H1 (cell line): Measurements from ENCODE around the gene KLHDC7B. TPM values are rescaled to one million over a fixed set of nuclear protein-coding genes. Genes with fewer than 3 reads are reported as not detected.

Experiments
- CBX5 ChIP-seq: fragments of 300-800, 300-1000 bp; sonication (generic); IDR thresholded peaks from 2 replicates; pipeline ENCODE4 v1.7.1; 2016; ENCODE audit warnings: antibody characterized with exemption, low read length, low read depth
- CHD1 ChIP-seq: IDR thresholded peaks from 2 replicates; pipeline ENCODE4 v1.6.1; 2012; ENCODE audit warnings: low read depth, low read length, improper control_type of control experiment
- FOSL1 ChIP-seq: IDR thresholded peaks from 2 replicates; pipeline ENCODE4 v1.6.1; 2011; ENCODE audit warnings: mild to moderate bottlenecking, low read depth, low read length, moderate library complexity; ENCODE audit not compliant: insufficient read depth
- GABPA ChIP-seq: IDR thresholded peaks from 2 replicates; pipeline ENCODE4 v1.6.1; 2011; ENCODE audit warnings: mild to moderate bottlenecking, low read length, moderate library complexity, borderline replicate concordance; ENCODE audit not compliant: insufficient read depth
- JUND ChIP-seq: IDR thresholded peaks from 2 replicates; pipeline ENCODE4 v1.6.1; 2011; ENCODE audit warnings: mild to moderate bottlenecking, improper control_type of control experiment, low read length
- KDM1A ChIP-seq: fragments of 200-600, 300-600 bp; sonication (generic); IDR thresholded peaks from 2 replicates; pipeline ENCODE4 v1.7.1; 2016; ENCODE audit warnings: mild to moderate bottlenecking, low read length, borderline replicate concordance
- KDM5A ChIP-seq: fragments of 200-600 bp; IDR thresholded peaks from 2 replicates; pipeline ENCODE4 v1.7.1; 2012; ENCODE audit warnings: mild to moderate bottlenecking, low read length, inconsistent platforms, mixed read lengths
- SUZ12 ChIP-seq: fragments of 200-600 bp; sonication (generic); IDR thresholded peaks from 2 replicates; pipeline ENCODE4 v1.6.1; 2012; ENCODE audit warnings: mild to moderate bottlenecking, inconsistent platforms, low read length, moderate library complexity, mixed read lengths
- TAF7 ChIP-seq: optimal IDR thresholded peaks from 2 replicates; pipeline ENCODE3; 2011; ENCODE audit warnings: low read depth, mild to moderate bottlenecking, inconsistent platforms, low read length, moderate library complexity, borderline replicate concordance
- polyA plus RNA-seq, 7 experiments: library from polyadenylated mRNA; depleted of rRNA in 3 of 7; stranded (reverse) in 5 of 7; unstranded in 2 of 7; fragments of >200 nt in 5 of 7; fragments of 200-250 nt in 2 of 7; gene quantifications; 1 replicate in 5 of 7; 2 replicates in 1 of 7; 4 replicates in 1 of 7; pipeline versions ENCODE4 v1.2.1 to v1.2.3, GENCODE V29; 2011 to 2013; ENCODE audit warnings: missing spikeins in 2 of 7, mixed read lengths in 2 of 7
- total RNA-seq: library from RNA; stranded (reverse); fragmentation: NEBNext Ultra II Directional; extraction: Animal tissue kit (Norgen Biotek cat#: 25700); gene quantifications from 2 replicates; pipeline ENCODE4 v1.2.1, GENCODE V29; 2021
- TF ChIP-seq, protein P1 (sequence below): IDR thresholded peaks from 2 replicates; pipeline ENCODE4 v1.6.1; 2011; ENCODE audit warnings: low read length, improper control_type of control experiment
- TF ChIP-seq, protein P2 (sequence below): IDR thresholded peaks from 2 replicates; pipeline ENCODE4 v1.6.1; 2012; ENCODE audit warnings: inconsistent platforms
- TF ChIP-seq, protein P3 (sequence below): IDR thresholded peaks from 2 replicates; pipeline ENCODE4 v1.6.1; 2012; ENCODE audit warnings: inconsistent platforms

The KLHDC7B gene
- total and polyA plus RNA-seq, 2 of the 8 experiments (the other 6 are each of a cell fraction or from before 2014, with no cell fraction given) = not detected

DNA sequence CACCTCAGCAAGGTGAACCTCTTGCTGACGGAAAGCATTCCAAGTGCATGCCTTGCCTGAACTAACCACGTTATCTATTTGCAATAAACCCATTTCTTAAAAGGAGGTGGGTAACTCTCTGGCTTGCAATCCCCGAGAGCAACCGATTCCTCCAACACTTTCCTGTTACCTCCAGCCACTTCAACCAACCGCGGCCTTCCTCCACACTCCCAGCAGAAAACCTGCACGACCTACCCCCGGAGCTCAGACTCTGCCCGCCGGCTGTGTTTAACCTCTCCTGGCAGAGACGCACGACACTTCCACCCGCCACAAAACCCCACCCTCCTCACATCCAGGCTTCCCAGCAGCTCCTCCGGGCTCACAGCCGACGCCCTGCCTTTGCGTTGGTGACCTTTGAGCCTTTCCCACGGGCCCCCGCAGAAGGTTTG, 21.0 kb upstream of the KLHDC7B start (continued):
- no peak for TF ChIP-seq FOSL1
- TF ChIP-seq CHD1 = no peak
- no peak for TF ChIP-seq TAF7
- TF ChIP-seq JUND = no peak
- no peak for TF ChIP-seq SUZ12
- TF ChIP-seq KDM5A = no peak
- no peak for TF ChIP-seq CBX5
- TF ChIP-seq, protein P1, sequence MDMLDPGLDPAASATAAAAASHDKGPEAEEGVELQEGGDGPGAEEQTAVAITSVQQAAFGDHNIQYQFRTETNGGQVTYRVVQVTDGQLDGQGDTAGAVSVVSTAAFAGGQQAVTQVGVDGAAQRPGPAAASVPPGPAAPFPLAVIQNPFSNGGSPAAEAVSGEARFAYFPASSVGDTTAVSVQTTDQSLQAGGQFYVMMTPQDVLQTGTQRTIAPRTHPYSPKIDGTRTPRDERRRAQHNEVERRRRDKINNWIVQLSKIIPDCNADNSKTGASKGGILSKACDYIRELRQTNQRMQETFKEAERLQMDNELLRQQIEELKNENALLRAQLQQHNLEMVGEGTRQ = no peak
- TF ChIP-seq GABPA = no peak
- TF ChIP-seq, protein P2, sequence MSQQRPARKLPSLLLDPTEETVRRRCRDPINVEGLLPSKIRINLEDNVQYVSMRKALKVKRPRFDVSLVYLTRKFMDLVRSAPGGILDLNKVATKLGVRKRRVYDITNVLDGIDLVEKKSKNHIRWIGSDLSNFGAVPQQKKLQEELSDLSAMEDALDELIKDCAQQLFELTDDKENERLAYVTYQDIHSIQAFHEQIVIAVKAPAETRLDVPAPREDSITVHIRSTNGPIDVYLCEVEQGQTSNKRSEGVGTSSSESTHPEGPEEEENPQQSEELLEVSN = no peak
- TF ChIP-seq, protein P3, sequence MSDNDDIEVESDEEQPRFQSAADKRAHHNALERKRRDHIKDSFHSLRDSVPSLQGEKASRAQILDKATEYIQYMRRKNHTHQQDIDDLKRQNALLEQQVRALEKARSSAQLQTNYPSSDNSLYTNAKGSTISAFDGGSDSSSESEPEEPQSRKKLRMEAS = no peak
- no peak for TF ChIP-seq KDM1A
- TF ChIP-seq, all 59 proteins: peak for 0
